Measurements from ENCODE around the gene ZBTB17. TPM values are rescaled to one million over a fixed set of nuclear protein-coding genes. Genes with fewer than 3 reads are reported as not detected.

Gene ZBTB17
- total and polyA plus RNA-seq, 9 of the 15 experiments (the other 6 are each of a cell fraction or from before 2014, with no cell fraction given) = 1.1 to 53.4 (median 29.6) TPM

DNA sequence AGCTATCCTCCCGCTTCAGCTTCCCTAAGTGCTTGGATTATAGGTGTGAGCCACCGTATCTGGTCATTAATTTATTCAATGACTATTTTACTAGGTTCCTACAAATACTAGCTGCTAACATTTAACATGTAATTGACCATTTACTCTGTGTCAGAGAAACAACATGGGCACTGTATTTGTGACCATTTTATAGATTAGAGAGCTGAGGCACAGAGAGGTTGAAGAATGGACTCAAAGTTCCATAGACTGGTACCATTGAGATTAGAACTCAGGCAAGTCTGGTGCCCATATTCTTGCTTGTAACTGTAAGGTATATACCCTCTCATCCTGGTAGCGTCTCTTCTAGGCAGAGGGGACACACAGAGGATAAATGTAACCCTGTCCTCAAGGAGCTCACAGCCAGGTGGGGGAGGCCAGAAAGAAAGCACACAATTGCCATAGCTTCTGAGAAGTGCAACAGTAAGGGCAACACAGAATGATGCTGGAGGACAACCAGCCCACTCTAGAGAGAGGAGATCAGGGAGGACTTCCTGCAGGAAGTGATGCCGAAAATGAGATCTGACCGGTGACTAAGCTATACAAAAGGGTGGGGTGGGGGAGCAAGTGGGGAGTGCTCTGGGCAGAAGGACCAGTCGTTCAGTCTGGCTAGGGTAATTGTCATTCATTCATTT, 31.9 kb upstream of the ZBTB17 start:
- no TSS peak for BruUV-seq (replicated peaks)
- FAIRE-seq (no peak), DNase-seq (ENCODE audit: extremely low read depth in 1 of 4, low spot score in 3 of 4) (no peak), ATAC-seq (no peak)
- Histone ChIP-seq H3K9me3 (replicated peaks; ENCODE audit: control insufficient read depth, insufficient read depth, low read depth, low read length) (no peaks in the 10 kb centered on the region), H3K4me2 (ENCODE audit: insufficient read depth, low read length) (no peak overlapping the region), H3K79me2 (ENCODE audit: control insufficient read depth, insufficient read depth, low read length) (no peaks in the 10 kb centered on the region), H3K27me3 (ENCODE audit: control insufficient read depth in 2 of 2, insufficient read depth in 2 of 2, low read length in 2 of 2) (peaks cover 0 to 3% of the 10 kb centered on the region in 2 experiments; a peak in 1 of 5 replicates), H3K9me1 (ENCODE audit: control insufficient read depth, insufficient read depth, low read length) (no peaks in the 10 kb centered on the region), H3K27ac (ENCODE audit: extremely low read depth, low read depth, low read length) (no peak overlapping the region), H3K4me1 (replicated peaks in 1 of 2; ENCODE audit: control insufficient read depth in 2 of 2, insufficient read depth in 2 of 2, low read length in 2 of 2) (peaks cover 17 to 23% of the 10 kb centered on the region in 2 experiments), H3K36me3 (ENCODE audit: control insufficient read depth, insufficient read depth, low read length) (no peaks in the 10 kb centered on the region), H3K9ac (ENCODE audit: insufficient read depth in 1 of 2, low read depth in 2 of 2, low read length in 2 of 2) (no peak overlapping the region), H4K20me1 (replicated peaks; ENCODE audit: control insufficient read depth, insufficient read depth, low read length) (no peaks in the 10 kb centered on the region), H2AFZ (ENCODE audit: low read depth, low read length) (no peak overlapping the region), H3K4me3 (no peak overlapping the region)
- intact Hi-C loops (cut with micrococcal nuclease) (loop anchor here (1.0 to 5.0 kb wide), 3 partner anchors 64 to 216 kb away; partner anchors contain the start of gene FAM131C), in situ Hi-C loops (cut with MboI) (no loop called here)
- CTCF ChIA-PET (ENCODE audit: low intra/inter-chr PET ratio) = interaction anchor here (1.4 to 6.1 kb wide), 4 partner anchors 24 to 214 kb away, joined by 3 to 53 read pairs (median 32); no protein-coding TSS in a partner anchor
- POLR2A ChIA-PET = interaction anchor here (0.7 kb wide), 2 partner anchors 8 to 209 kb away, joined by 3 read pairs; no protein-coding TSS in a partner anchor
- WGBS (ENCODE audit: insufficient coverage, low coverage, missing lambda C conversion rate) = 42% methylated on average over 6 of the region's 6 CpGs
- no peak for TF ChIP-seq ZNF232 (CRISPR knock-in tag; IDR thresholded peaks at IDR 0.05)
- TF ChIP-seq DACH1 (IDR thresholded peaks at IDR 0.05; ENCODE audit: partially characterized antibody) = no peak
- no peak for TF ChIP-seq CAMTA2 (CRISPR knock-in tag; conservative IDR thresholded peaks at IDR 0.05)
- TF ChIP-seq, protein P1, sequence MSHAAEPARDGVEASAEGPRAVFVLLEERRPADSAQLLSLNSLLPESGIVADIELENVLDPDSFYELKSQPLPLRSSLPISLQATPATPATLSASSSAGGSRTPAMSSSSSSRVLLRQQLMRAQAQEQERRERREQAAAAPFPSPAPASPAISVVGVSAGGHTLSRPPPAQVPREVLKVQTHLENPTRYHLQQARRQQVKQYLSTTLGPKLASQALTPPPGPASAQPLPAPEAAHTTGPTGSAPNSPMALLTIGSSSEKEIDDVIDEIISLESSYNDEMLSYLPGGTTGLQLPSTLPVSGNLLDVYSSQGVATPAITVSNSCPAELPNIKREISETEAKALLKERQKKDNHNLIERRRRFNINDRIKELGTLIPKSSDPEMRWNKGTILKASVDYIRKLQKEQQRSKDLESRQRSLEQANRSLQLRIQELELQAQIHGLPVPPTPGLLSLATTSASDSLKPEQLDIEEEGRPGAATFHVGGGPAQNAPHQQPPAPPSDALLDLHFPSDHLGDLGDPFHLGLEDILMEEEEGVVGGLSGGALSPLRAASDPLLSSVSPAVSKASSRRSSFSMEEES (CRISPR knock-in tag; IDR thresholded peaks at IDR 0.05) = no peak
- TF ChIP-seq HNRNPLL (IDR thresholded peaks at IDR 0.05; ENCODE audit: low read depth, low read length, poor library complexity, severe bottlenecking) = no peak
- TF ChIP-seq EHMT2 (IDR thresholded peaks at IDR 0.05) = no peak
- no peak for TF ChIP-seq OTX1 (CRISPR knock-in tag; IDR thresholded peaks at IDR 0.05)
- TF ChIP-seq ZFP36 (IDR thresholded peaks at IDR 0.05; ENCODE audit: low read depth, low read length, partially characterized antibody) = peak; percentile 93
- no peak for TF ChIP-seq ZNF444 (CRISPR knock-in tag; IDR thresholded peaks at IDR 0.05)
- peak in 1 of 2 experiments; percentile 41; a peak in 1 of 3 replicates for TF ChIP-seq CBX3 (IDR thresholded peaks at IDR 0.05; ENCODE audit: borderline replicate concordance in 1 of 2, low read length in 2 of 2)
- peak; percentile 50; the same call in 1 of the 2 replicates for TF ChIP-seq ADNP (tag; IDR thresholded peaks at IDR 0.05)
- no peak for TF ChIP-seq RUNX1 (IDR thresholded peaks at IDR 0.05; ENCODE audit: low read depth)
- TF ChIP-seq ZNF274 (IDR thresholded peaks at IDR 0.05; ENCODE audit: borderline replicate concordance, low read depth, low read length) = no peak
- no peak for TF ChIP-seq SRF (CRISPR knock-in tag; IDR thresholded peaks at IDR 0.05)
- TF ChIP-seq PHF20 (IDR thresholded peaks at IDR 0.05; ENCODE audit: partially characterized antibody) = peak; percentile 15
- no peak for TF ChIP-seq ZNF76 (CRISPR knock-in tag; IDR thresholded peaks at IDR 0.05; ENCODE audit: borderline replicate concordance)
- TF ChIP-seq SFPQ (IDR thresholded peaks at IDR 0.05; ENCODE audit: low read depth, low read length) = no peak
- 0 out of 4 replicates have a peak, but pooled peaks of 1 of the 2 experiments have one; percentile 34 for TF ChIP-seq KDM1A (IDR thresholded peaks at IDR 0.05)
- TF ChIP-seq ATF7 (IDR thresholded peaks at IDR 0.05) = no peak
- TF ChIP-seq POLR2H (tag; IDR thresholded peaks at IDR 0.05; ENCODE audit: low read depth) = no peak

All from K562 (cell line).